GM12872 (cell line): ENCODE results near the gene DDO.

Source experiments
- TF ChIP-seq, protein P1 (sequence below): IDR thresholded peaks from 3 replicates; pipeline ENCODE4 v1.5.1; 2011; ENCODE audit warnings: low read depth, mild to moderate bottlenecking, low read length, moderate library complexity; ENCODE audit not compliant: insufficient read depth

The DDO gene

GRCh38 chr6:110353457-110354001 lies 61.8 kb downstream of the DDO start:
- TF ChIP-seq, protein P1, sequence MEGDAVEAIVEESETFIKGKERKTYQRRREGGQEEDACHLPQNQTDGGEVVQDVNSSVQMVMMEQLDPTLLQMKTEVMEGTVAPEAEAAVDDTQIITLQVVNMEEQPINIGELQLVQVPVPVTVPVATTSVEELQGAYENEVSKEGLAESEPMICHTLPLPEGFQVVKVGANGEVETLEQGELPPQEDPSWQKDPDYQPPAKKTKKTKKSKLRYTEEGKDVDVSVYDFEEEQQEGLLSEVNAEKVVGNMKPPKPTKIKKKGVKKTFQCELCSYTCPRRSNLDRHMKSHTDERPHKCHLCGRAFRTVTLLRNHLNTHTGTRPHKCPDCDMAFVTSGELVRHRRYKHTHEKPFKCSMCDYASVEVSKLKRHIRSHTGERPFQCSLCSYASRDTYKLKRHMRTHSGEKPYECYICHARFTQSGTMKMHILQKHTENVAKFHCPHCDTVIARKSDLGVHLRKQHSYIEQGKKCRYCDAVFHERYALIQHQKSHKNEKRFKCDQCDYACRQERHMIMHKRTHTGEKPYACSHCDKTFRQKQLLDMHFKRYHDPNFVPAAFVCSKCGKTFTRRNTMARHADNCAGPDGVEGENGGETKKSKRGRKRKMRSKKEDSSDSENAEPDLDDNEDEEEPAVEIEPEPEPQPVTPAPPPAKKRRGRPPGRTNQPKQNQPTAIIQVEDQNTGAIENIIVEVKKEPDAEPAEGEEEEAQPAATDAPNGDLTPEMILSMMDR: no peak

DNA sequence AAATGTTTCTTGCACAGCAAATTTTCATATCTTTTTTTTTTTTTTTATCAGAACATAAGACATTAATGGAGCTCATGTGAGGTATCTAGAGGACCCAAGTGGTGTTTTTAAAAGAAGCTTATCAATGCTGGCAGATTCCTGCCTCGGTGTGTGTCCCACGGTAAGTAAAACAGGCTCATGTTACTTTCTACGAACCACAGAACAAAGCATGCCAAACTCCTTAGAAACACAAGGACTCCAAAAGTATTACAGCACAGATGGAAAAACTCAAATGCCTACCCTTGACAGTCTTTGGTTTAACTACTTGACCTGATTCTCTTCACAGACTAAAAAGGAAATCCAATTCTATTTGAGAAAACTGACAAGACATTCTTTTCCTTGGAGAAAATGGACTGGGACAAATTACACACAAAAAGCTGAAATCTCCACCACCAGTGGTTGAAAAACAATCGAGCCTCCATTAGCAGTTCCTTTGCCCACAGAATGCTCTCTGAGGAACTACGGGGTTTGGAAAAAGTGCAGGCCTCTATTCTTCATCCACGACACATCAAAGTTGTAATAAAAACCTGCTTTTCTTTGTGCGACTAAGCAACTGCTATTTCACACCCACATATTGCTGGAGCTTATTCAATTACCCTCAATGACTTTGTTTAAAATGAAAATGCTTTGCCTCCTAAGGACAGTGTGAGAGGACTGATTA lies 62.7 kb downstream of the DDO start:
- TF ChIP-seq, protein P1: no peak

- TF ChIP-seq, protein P1: no peak
These were observed 63.4 kb downstream of the DDO start for GRCh38 chr6:110351986-110352385.

DNA sequence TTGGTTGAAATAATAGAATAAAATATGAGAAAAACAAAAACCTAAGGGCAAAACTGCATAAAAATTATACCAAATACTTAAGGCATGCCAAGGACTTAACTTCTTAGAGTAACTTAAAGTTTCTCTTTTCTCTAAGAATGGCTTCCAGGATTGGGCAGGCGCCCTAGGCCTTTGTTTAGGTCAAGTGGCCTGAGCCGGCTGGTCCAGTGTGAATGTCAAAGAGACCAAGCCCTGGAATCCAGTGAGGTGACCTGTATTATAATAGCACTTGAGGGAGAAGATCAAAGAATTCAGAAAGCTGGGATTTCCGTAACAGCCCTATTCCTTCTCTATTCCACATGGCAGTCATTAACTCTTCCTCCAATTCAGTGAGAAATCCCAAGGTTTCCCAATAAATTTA lies 63.8 kb downstream of the DDO start:
- TF ChIP-seq, protein P1: no peak

GRCh38 chr6:110348961-110349690 lies 66.2 kb downstream of the DDO start:
- TF ChIP-seq, protein P1: no peak

DNA sequence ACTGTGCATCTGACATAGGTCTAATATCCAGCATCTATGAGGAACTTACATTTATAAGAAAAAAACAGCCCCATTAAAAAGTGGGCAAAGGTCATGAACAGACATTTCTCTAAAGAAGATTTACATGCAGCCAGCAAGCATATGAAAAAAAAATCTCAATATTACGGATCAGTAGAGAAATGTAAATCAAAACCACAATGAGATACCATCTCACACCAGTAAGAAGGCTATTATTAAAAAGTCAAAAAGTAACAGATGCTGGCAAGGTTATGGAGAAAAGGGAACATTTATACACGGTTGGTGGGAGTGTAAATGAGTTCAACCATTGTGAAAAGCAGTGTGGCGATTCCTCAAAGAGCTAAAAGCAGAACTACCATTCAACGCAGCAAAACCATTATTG lies 70.3 kb downstream of the DDO start:
- TF ChIP-seq, protein P1: no peak

DNA sequence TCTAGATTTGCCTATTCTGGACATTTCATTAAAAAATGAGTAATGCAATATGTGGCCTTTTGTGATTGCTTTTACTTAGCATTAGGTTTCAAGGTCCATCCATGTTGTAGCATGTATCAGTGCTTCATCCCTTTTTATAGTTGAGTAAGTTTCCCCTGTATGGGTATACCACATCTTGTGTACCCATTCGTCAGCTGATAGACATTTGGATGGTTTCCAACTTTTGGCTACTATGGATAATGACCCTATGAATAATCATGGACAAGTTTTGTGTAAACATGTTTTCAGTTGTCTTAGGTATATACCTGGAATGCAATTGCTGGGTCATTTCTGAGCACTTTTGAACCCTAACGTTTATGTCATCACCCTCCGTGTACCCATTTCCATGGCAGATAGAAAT lies 72.6 kb downstream of the DDO start:
- TF ChIP-seq, protein P1: no peak
